NCI-H2171 treated with DMSO at 0.1 percent for 48 hours (cell line): ENCODE data around the gene UBAC2.
"Not testable (repeated sequence)": the region's sequence is repeated elsewhere in the genome, so short reads cannot be mapped to it uniquely, and the experiment has no call there.

Source experiments
- DNase-seq: peaks from one replicate; lab custom pipeline; 2025; lab: John Stamatoyannopoulos, UW

The UBAC2 gene

GRCh38 chr13:99214731-99215130, 14.1 kb downstream of the UBAC2 start:
- no peak for DNase-seq

GRCh38 chr13:99215184-99215830, 14.7 kb downstream of the UBAC2 start:
- no peak for DNase-seq

- no peak for DNase-seq
Measured at GRCh38 chr13:99217461-99218110, 16.9 kb downstream of the UBAC2 start.

GRCh38 chr13:99218126-99218525, 17.5 kb downstream of the UBAC2 start:
- DNase-seq, result no peak

GRCh38 chr13:99218545-99218944, 17.9 kb downstream of the UBAC2 start:
- no peak for DNase-seq

GRCh38 chr13:99218969-99219368, 18.3 kb downstream of the UBAC2 start:
- no peak for DNase-seq

- DNase-seq, result no peak
Measured at GRCh38 chr13:99220199-99220935, 19.7 kb downstream of the UBAC2 start.

- no peak for DNase-seq
Measured at GRCh38 chr13:99221567-99222239, 21.0 kb downstream of the UBAC2 start.

GRCh38 chr13:99223587-99223986, 22.9 kb downstream of the UBAC2 start:
- DNase-seq, result no peak

- no peak for DNase-seq
Measured at GRCh38 chr13:99224021-99224420, 23.4 kb downstream of the UBAC2 start.

- DNase-seq, result no peak
Measured at GRCh38 chr13:99225078-99225477, 24.4 kb downstream of the UBAC2 start.

- DNase-seq, result no peak
Measured at GRCh38 chr13:99226513-99226912, 25.9 kb downstream of the UBAC2 start.

GRCh38 chr13:99227331-99227900, 26.8 kb downstream of the UBAC2 start:
- no peak for DNase-seq

GRCh38 chr13:99227909-99228688, 27.4 kb downstream of the UBAC2 start:
- no peak for DNase-seq

GRCh38 chr13:99228737-99229691, 28.4 kb downstream of the UBAC2 start:
- no peak for DNase-seq

GRCh38 chr13:99230588-99230987, 29.9 kb downstream of the UBAC2 start:
- not testable (repeated sequence) for DNase-seq

GRCh38 chr13:99230991-99231390, 30.3 kb downstream of the UBAC2 start:
- DNase-seq, result no peak

- DNase-seq, result no peak
Measured at GRCh38 chr13:99231721-99232120, 31.1 kb downstream of the UBAC2 start.

- no peak for DNase-seq
Measured at GRCh38 chr13:99237981-99238662, 37.5 kb downstream of the UBAC2 start.

- DNase-seq, result no peak
Measured at GRCh38 chr13:99246100-99246499, 45.4 kb downstream of the UBAC2 start.
